ENCODE measurements around the gene KLC1.

KLC1 gene

DNA sequence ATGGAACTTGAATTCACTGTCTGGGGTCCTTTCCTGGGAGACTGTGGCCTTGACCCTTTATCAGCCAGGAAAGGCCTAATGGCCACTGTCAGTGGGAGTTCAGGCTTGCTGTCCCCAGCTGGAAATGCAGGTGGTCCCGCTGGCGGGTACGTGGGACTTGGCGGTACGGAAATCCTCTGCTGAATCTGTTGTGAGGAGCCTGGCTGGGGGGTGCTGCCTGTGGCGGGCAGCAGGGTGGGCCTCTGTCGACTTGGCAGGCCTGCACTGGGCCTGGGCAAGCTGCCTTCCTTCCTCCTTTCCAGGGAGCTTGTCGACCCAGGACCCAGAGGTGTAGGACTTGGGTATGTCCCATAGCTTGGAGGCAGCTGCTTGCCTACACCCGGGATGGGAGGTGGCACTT, 112.9 kb downstream of the KLC1 start:
- TF ChIP-seq RAD21 (IDR thresholded peaks at IDR 0.05; ENCODE audit: low read depth) = no peak
- TF ChIP-seq CEBPB (IDR thresholded peaks at IDR 0.05) = no peak
- TF ChIP-seq, protein P1, sequence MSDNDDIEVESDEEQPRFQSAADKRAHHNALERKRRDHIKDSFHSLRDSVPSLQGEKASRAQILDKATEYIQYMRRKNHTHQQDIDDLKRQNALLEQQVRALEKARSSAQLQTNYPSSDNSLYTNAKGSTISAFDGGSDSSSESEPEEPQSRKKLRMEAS (IDR thresholded peaks at IDR 0.05) = no peak
- TF ChIP-seq, protein P2, sequence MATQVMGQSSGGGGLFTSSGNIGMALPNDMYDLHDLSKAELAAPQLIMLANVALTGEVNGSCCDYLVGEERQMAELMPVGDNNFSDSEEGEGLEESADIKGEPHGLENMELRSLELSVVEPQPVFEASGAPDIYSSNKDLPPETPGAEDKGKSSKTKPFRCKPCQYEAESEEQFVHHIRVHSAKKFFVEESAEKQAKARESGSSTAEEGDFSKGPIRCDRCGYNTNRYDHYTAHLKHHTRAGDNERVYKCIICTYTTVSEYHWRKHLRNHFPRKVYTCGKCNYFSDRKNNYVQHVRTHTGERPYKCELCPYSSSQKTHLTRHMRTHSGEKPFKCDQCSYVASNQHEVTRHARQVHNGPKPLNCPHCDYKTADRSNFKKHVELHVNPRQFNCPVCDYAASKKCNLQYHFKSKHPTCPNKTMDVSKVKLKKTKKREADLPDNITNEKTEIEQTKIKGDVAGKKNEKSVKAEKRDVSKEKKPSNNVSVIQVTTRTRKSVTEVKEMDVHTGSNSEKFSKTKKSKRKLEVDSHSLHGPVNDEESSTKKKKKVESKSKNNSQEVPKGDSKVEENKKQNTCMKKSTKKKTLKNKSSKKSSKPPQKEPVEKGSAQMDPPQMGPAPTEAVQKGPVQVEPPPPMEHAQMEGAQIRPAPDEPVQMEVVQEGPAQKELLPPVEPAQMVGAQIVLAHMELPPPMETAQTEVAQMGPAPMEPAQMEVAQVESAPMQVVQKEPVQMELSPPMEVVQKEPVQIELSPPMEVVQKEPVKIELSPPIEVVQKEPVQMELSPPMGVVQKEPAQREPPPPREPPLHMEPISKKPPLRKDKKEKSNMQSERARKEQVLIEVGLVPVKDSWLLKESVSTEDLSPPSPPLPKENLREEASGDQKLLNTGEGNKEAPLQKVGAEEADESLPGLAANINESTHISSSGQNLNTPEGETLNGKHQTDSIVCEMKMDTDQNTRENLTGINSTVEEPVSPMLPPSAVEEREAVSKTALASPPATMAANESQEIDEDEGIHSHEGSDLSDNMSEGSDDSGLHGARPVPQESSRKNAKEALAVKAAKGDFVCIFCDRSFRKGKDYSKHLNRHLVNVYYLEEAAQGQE (IDR thresholded peaks at IDR 0.05; ENCODE audit: low read depth) = no peak
- TF ChIP-seq ZBTB7A (IDR thresholded peaks at IDR 0.05; ENCODE audit: low read depth) = no peak
- TF ChIP-seq TCF12 (IDR thresholded peaks at IDR 0.05; ENCODE audit: low read depth) = no peak

DNA sequence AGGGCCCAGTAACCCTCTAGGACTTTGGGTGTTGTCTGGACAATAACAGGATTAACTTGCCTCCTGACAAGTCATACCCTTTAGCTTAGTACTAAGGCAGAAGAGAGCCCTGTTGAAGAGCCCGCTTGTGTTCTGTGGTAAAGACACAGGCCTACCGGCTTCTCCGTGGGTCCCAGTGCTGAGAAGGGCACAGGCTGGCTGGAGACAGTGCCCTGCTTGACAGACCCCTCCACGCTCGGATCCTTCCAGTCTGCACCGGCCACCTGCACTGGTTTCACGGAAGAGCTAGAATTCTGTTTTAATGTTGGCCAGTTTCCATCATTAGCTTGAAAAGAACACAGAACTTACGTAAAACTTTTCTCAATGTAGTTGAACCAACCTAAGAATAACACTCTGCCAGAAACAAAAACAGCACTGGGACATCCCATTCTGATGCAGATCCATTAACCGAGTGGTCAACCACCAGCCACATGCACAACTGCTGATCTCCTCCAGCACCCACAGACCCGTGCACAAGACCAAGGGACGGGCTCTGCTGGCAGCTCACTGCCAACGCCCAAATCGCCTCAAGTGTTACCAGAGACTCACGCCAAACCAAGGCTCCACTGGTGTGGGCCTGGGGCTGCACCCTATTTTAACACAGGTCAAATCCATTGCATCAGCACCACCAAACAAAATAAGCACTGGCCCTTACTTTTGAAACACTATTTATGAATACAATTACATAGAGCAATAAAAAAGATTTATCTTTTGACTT, 113.7 kb downstream of the KLC1 start:
- TF ChIP-seq YY1 (IDR thresholded peaks at IDR 0.05; ENCODE audit: low read depth) = no peak
- no peak for TF ChIP-seq EP300 (IDR thresholded peaks at IDR 0.05; ENCODE audit: borderline replicate concordance)
- no peak for TF ChIP-seq EGR1 (IDR thresholded peaks at IDR 0.05)
- TF ChIP-seq, protein P3, sequence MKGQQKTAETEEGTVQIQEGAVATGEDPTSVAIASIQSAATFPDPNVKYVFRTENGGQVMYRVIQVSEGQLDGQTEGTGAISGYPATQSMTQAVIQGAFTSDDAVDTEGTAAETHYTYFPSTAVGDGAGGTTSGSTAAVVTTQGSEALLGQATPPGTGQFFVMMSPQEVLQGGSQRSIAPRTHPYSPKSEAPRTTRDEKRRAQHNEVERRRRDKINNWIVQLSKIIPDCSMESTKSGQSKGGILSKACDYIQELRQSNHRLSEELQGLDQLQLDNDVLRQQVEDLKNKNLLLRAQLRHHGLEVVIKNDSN (IDR thresholded peaks at IDR 0.05) = no peak
- TF ChIP-seq TEAD4 (IDR thresholded peaks at IDR 0.05) = no peak

DNA sequence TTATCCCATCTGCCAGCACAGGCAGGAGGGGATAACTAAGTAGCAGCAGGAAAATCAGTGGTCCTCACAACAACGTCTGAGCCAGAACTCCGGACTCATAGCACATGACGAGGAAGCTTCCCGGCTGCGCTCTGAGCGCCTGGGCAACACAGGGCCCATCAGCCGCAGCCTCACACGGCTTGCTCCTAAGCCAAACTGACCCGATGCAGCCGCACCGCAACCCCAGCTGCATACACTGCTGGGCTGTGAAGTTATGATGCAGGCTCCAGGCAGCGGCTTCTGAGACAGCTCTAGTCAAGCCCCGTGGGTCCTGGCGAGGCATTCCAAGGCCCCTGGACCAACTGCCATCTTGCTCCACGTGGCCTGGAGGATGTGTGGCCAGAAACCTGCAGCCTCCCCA, 114.7 kb downstream of the KLC1 start:
- TF ChIP-seq YY1 (IDR thresholded peaks at IDR 0.05; ENCODE audit: low read depth) = no peak
- no peak for TF ChIP-seq NFIC (IDR thresholded peaks at IDR 0.05)
- TF ChIP-seq CREB1 (IDR thresholded peaks at IDR 0.05; ENCODE audit: low read depth) = no peak
- TF ChIP-seq TEAD4 (IDR thresholded peaks at IDR 0.05) = no peak
- TF ChIP-seq EP300 (IDR thresholded peaks at IDR 0.05; ENCODE audit: borderline replicate concordance) = no peak
- TF ChIP-seq CEBPB (IDR thresholded peaks at IDR 0.05) = no peak
- TF ChIP-seq, protein P3 (IDR thresholded peaks at IDR 0.05) = no peak
- TF ChIP-seq TCF12 (IDR thresholded peaks at IDR 0.05; ENCODE audit: low read depth) = no peak
- TF ChIP-seq, protein P1 (IDR thresholded peaks at IDR 0.05) = no peak
- TF ChIP-seq FOXM1 (IDR thresholded peaks at IDR 0.05; ENCODE audit: borderline replicate concordance, low read depth) = no peak
- TF ChIP-seq TAF1 (IDR thresholded peaks at IDR 0.05; ENCODE audit: low read depth) = no peak
- TF ChIP-seq RAD21 (IDR thresholded peaks at IDR 0.05; ENCODE audit: low read depth) = no peak
- no peak for TF ChIP-seq EGR1 (IDR thresholded peaks at IDR 0.05)
- no peak for TF ChIP-seq ZBTB7A (IDR thresholded peaks at IDR 0.05; ENCODE audit: low read depth)

DNA sequence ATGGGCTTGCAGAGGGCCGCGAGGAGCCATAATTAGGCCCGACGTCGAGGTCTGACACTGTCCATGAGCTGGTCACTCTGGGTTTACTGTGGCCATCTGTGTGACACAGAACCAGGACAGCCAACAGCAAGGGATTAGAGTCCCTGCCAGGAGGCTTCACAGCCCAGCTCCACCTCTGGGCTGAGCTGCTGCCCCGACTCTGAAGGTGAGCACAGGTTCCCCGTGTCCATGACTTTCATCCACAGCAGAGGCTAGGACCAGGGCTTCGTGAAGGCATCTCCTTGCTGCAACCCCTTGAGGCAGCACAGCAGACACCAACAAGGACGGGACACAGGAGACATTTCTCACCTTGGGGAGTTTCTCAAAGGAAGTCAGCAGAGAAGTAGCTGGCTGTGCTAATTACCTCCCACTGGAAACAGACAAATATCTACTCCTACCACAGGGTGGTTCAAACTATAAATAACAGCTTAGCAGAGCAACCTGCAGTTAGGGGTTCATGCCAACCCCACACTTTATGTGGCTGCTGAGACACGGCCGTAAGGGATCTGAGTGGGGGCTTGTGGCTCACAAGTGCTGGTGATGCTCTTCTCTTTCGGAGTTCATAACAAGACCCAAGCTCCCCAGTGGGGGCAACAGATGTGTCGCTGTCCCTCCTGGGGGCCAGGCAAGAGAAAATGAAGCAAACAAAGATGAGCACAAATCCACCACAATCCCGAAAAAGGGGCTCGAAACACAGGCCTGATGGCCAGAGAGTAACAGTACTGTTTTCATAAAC, 115.8 kb downstream of the KLC1 start:
- TF ChIP-seq YY1 (IDR thresholded peaks at IDR 0.05; ENCODE audit: low read depth) (no peak), NFIC (IDR thresholded peaks at IDR 0.05) (no peak), FOXM1 (IDR thresholded peaks at IDR 0.05; ENCODE audit: borderline replicate concordance, low read depth) (no peak), TAF1 (IDR thresholded peaks at IDR 0.05; ENCODE audit: low read depth) (no peak), EP300 (IDR thresholded peaks at IDR 0.05; ENCODE audit: borderline replicate concordance) (no peak), TCF12 (IDR thresholded peaks at IDR 0.05; ENCODE audit: low read depth) (no peak), EGR1 (IDR thresholded peaks at IDR 0.05) (no peak), TEAD4 (IDR thresholded peaks at IDR 0.05) (no peak), ZBTB7A (IDR thresholded peaks at IDR 0.05; ENCODE audit: low read depth) (no peak), CEBPB (IDR thresholded peaks at IDR 0.05) (no peak), RAD21 (IDR thresholded peaks at IDR 0.05; ENCODE audit: low read depth) (no peak), CREB1 (IDR thresholded peaks at IDR 0.05; ENCODE audit: low read depth) (no peak)
- TF ChIP-seq, protein P2 (IDR thresholded peaks at IDR 0.05; ENCODE audit: low read depth) = no peak
- TF ChIP-seq, protein P1 (IDR thresholded peaks at IDR 0.05) = no peak
- TF ChIP-seq, protein P3 (IDR thresholded peaks at IDR 0.05) = no peak

DNA sequence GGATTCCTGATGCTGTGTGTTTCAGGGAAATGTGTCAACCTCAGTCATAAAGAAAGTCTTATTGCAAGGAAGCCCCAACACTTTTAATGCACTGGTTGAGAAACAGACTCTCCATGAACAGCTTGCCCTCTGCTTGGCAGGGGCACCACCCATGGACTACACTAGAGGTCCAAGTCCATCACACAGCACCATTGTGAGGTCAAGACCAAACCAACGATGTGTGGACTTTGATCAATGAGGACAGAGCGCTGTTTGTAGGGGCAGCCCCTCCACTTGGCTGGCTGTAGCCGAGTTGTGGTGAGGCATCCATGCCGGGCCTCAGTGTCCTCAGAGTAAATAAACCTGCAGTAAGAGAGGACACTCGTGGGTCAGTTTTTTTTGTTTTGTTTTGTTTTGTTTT, 116.4 kb downstream of the KLC1 start:
- TF ChIP-seq, protein P1 (IDR thresholded peaks at IDR 0.05) = no peak
- TF ChIP-seq RAD21 (IDR thresholded peaks at IDR 0.05; ENCODE audit: low read depth) (no peak), TCF12 (IDR thresholded peaks at IDR 0.05; ENCODE audit: low read depth) (no peak), CREB1 (IDR thresholded peaks at IDR 0.05; ENCODE audit: low read depth) (no peak), NFIC (IDR thresholded peaks at IDR 0.05) (no peak), TAF1 (IDR thresholded peaks at IDR 0.05; ENCODE audit: low read depth) (no peak), YY1 (IDR thresholded peaks at IDR 0.05; ENCODE audit: low read depth) (no peak), TEAD4 (IDR thresholded peaks at IDR 0.05) (no peak), FOXM1 (IDR thresholded peaks at IDR 0.05; ENCODE audit: borderline replicate concordance, low read depth) (no peak), EGR1 (IDR thresholded peaks at IDR 0.05) (no peak), CEBPB (IDR thresholded peaks at IDR 0.05) (no peak), EP300 (IDR thresholded peaks at IDR 0.05; ENCODE audit: borderline replicate concordance) (no peak), ZBTB7A (IDR thresholded peaks at IDR 0.05; ENCODE audit: low read depth) (no peak)
- TF ChIP-seq, protein P3 (IDR thresholded peaks at IDR 0.05) = no peak
- TF ChIP-seq, protein P2 (IDR thresholded peaks at IDR 0.05; ENCODE audit: low read depth) = no peak
